NCI-H345 treated with DMSO at 0.1 percent for 48 hours (cell line): Measurements from ENCODE around the gene ARHGEF25.
"Not testable (repeated sequence)": the region's sequence is repeated elsewhere in the genome, so short reads cannot be mapped to it uniquely, and the experiment has no call there.

Source experiments
- DNase-seq: peaks from one replicate; lab custom pipeline; 2025; ENCODE audit not compliant: unreplicated experiment; lab: John Stamatoyannopoulos, UW

The ARHGEF25 gene

GRCh38 chr12:57632958-57633840 lies 22.0 kb downstream of the ARHGEF25 start, which contains the start of gene B4GALNT1:
B4GALNT1 (minus strand) TSS chr12:57633201; CDS start chr12:57632132, 1,069 bp downstream.
- peak; percentile 69 for DNase-seq

DNA sequence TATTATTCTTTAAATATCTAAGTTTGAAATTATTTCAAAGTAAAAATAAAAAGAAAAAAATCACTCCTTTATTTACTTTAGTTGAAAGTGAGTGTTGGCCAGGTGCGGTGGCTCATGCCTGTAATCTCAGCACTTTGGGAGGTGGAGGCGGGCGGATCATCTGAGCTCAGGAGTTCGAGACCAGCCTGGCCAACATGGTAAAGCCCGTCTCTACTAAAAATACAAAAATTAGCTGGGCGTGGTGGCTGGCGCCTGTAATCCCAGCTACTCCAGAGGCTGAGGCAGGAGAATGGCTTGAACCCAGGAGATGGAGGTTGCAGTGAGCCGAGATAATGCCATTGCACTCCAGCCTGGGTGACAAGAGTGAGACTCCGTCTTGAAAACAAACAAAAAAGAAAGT lies 25.5 kb downstream of the ARHGEF25 start:
- not testable (repeated sequence) for DNase-seq

DNA sequence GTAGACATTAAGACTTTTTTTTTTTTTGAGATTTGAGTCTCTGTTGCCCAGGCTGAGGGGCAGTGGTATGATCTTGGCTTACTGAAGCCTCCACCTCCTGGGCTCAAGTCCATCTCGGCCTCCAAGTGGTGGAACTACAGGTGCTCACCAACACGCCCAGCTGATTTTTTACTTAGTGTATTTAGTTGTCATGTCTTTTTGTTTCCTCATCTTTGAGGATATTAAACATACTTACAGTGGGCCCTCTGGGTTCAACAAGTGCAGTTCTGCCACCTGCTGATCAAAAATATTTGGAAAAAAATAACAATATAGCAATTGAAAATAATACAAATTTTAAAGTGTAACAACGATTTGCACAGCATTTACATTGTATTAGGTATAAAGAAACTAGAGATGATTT lies 26.1 kb downstream of the ARHGEF25 start:
- DNase-seq: no peak

- no peak for DNase-seq
These were observed 26.9 kb downstream of the ARHGEF25 start for GRCh38 chr12:57638096-57638495.

DNA sequence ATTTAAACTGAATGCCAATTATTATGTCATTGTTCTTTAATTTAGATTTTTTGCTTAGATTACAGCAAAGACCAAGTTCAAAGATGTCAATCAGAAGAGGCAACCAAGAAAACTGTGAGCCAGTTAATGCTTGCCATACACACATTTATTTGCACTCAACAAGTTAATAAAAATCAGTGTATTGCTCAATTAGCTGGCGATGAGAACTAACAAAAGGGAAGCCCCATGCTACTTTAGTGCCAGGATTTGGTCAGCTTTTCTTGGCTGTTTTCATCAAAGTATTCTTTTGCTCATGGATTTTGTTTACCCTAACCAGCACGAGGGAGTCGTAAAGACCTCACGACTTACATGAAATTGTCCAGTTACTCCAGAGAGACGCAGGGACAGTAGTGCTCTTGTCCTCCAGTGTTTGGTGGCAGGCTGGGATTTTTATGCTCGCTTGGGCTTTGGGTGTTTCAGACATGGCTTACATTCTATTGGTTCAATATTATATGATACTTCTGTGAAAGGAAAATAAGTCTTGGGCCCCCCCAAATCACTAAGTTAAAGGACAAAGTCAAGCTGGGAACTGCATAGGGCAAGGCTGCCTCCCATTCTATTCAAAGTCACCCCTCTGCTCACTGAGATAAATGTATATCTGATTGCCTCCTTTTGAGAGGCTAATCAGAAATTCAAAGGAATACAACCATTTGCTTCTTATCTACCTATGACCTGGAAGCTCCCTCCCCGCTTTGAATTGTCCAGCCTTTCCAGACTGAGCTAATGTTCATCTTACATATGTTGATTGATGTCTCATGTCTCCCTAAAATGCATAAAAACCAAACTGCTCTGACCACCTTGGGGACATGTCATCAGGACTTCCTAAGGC lies 29.2 kb downstream of the ARHGEF25 start:
- no peak for DNase-seq

DNA sequence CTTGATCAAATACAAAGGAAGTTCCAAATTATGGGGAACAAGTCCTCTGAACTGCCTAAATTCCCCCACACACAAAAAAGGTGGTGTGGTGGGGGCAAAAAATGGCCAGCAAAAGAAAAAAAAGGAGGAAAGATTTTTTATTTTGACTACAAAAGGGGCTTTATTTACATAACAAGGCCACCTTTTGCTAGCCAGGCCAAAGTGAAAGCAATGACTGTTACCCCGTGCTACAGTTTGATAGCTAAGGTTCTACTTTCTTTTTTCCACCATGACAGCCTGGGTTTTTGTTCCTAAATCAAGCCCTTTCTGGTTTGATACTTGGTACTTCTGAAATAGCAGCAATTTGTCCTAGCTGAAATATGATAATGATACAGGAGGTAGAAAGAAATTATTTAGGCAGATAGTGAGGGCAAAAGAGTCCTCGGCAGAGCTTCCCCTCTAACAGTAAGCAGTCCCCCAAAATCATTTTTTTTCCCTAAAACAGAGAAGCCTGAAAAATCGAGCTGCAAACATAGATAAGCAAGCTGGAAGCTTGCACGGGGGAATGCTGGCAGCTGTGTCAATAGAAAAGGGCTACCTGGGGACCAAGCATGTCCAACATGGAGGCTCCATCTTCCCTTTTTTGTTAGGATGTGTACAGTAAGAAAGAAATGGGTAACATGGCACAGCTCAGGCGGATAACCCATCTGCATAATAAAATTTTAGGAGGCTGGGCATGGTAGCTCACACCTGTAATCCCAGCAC lies 30.6 kb downstream of the ARHGEF25 start:
- DNase-seq: no peak

DNA sequence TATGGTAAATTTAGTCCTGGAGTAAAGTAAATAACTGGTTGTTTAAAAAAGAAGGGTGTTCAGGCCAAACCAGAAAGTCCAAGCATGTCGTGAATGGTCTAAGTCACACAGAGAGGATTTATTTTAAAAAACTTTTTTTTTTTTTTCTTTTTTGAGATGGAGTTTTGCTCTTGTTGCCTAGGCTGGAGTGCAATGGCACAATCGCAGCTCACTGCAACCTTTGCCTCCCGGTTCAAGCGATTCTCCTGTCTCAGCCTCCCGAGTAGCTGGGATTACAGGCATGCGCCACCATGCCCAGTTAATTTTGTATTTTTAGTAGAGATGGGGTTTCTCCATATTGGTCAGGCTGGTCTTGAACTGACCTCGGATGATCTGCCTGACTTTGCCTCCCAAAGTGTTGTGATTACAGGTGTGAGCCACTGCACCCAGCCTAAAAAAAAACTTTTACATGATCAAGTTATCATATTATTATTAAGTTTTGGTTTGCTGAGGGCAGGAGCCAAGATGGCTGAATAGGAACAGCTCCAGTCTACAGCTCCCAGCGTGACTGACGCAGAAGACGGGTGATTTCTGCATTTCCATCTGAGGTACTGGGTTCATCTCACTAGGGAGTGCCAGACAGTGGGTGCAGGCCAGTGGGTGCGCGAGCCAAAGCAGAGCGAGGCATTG lies 34.9 kb downstream of the ARHGEF25 start:
- DNase-seq: not testable (repeated sequence)

DNA sequence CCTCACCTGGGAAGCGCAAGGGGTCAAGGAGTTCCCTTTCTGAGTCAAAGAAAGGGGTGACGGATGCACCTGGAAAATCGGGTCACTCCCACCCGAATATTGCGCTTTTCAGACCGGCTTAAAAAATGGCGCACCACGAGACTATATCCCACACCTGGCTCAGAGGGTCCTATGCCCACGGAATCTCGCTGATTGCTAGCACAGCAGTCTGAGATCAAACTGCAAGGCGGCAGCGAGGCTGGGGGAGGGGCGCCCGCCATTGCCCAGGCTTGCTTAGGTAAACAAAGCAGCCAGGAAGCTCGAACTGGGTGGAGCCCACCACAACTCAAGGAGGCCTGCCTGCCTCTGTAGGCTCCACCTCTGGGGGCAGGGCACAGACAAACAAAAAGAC lies 35.4 kb downstream of the ARHGEF25 start:
- not testable (repeated sequence) for DNase-seq

GRCh38 chr12:57654042-57654441 lies 42.8 kb downstream of the ARHGEF25 start:
- DNase-seq: no peak

DNA sequence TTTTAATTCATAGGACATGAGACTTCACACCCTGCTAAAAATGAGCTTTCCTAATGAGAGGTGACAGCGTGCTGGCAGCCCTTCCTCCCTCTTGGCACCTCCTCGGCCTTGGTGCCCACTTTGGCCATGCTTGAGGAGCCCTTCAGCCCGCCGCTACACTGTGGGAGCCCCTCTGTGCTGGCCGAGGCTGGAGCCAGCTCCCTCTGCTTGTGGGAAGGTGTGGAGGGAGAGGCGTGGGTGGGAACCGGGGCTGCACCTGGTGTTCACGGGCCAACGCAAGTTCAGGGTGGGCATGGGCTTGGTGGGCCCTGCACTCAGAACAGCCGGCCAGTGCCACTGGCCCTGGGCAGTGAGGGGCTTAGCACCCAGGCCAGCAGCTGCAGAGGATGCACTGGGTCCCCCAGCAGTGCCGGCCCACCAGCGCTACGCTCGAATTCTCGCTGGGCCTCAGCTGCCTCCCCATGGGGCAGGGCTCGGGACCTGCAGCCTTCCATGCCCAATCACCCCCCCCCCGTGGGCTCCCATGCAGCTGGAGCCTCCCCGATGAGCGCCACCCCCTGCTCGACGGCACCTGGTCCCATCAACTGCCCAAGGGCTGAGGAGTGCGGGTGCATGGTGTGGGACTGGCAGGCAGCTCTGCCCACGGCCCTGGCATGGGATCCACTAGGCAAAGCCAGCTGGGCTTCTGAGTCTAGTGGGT lies 44.5 kb downstream of the ARHGEF25 start:
- DNase-seq: no peak

- DNase-seq: not testable (repeated sequence)
These were observed 45.2 kb downstream of the ARHGEF25 start for GRCh38 chr12:57656408-57656807.

- no peak for DNase-seq
These were observed 46.5 kb downstream of the ARHGEF25 start for GRCh38 chr12:57657744-57658143.

DNA sequence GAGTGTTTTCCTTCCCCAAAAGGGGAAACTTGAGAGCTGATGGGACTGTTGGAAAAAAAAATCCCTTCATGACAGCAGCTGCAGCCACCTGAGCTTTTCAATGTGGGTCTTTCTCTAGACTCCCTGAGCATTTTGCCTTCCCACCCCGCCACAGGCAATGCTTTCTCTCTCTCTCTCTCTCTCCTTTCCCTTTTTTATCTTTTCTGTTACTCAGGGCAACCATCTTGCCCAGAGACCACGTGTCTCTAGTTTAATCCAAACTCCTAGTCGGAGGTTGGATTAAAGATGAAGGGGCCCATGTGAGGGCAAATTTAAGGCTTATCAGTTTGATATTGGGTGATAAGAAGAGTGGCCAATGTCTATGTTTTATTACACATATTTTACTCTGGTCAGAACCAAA lies 47.7 kb downstream of the ARHGEF25 start:
- DNase-seq: no peak

DNA sequence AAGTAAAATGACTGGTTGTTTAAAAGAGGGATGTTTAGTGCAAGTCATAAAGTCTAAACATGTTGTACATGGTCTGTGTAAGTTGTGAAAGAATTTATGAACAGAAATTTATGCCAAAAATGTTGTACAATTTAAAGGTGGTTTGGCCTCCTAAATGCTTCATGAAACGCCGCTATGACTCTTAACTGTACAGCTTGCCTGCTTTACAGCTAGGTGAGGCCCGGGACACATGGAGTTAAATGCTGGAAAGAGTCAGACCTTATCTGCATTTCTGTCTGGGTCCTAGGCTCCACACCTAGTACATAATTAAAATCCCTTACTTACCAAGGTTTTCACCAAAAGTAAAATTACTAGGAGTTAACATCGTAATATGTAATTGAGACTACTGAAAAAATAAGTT lies 50.1 kb downstream of the ARHGEF25 start:
- DNase-seq: no peak

- not testable (repeated sequence) for DNase-seq
These were observed 54.0 kb downstream of the ARHGEF25 start for GRCh38 chr12:57665066-57665820.
